Choroid plexus epithelial cell (primary cell): ENCODE data around the gene KIAA1217.

Experiments
- DNase-seq: peaks from one replicate; pipeline ENCODE4 v3.0.0-alpha.2; 2010; ENCODE audit warnings: low read depth
- H3K4me3 ChIP-seq: 2 replicates; pipeline ENCODE4 v1.5.1; 2011; ENCODE audit warnings: low read depth, mild to moderate bottlenecking, control low read depth, low read length, moderate library complexity
- TF ChIP-seq, protein P1 (sequence below): conservative IDR thresholded peaks from 2 replicates; pipeline ENCODE4 v1.5.1; 2011; ENCODE audit warnings: low read depth, mild to moderate bottlenecking, control low read depth, inconsistent platforms, low read length, moderate library complexity

Gene KIAA1217

DNA sequence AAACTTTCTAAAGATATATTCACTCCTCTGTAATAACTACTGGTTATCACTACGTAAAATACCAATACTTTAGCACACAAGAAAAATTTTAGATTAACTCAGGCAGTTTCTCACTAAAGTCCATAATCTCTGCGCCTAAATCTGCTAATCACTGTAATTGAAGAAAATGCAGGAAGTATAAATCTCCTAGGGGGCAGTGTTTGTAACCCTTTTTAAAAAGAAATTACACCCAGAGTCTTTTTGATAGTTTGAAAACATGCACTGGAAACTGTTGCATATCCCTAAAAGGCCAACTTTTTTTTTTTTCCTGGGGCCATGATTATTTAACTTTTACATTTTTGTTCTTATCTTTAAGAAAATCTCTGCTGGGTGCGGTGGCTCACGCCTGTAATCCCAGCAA is 209.6 kb downstream of the KIAA1217 start:
- H3K4me3 ChIP-seq = no peak overlapping the region
- DNase-seq = peak; percentile 37
- TF ChIP-seq, protein P1, sequence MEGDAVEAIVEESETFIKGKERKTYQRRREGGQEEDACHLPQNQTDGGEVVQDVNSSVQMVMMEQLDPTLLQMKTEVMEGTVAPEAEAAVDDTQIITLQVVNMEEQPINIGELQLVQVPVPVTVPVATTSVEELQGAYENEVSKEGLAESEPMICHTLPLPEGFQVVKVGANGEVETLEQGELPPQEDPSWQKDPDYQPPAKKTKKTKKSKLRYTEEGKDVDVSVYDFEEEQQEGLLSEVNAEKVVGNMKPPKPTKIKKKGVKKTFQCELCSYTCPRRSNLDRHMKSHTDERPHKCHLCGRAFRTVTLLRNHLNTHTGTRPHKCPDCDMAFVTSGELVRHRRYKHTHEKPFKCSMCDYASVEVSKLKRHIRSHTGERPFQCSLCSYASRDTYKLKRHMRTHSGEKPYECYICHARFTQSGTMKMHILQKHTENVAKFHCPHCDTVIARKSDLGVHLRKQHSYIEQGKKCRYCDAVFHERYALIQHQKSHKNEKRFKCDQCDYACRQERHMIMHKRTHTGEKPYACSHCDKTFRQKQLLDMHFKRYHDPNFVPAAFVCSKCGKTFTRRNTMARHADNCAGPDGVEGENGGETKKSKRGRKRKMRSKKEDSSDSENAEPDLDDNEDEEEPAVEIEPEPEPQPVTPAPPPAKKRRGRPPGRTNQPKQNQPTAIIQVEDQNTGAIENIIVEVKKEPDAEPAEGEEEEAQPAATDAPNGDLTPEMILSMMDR = no peak

DNA sequence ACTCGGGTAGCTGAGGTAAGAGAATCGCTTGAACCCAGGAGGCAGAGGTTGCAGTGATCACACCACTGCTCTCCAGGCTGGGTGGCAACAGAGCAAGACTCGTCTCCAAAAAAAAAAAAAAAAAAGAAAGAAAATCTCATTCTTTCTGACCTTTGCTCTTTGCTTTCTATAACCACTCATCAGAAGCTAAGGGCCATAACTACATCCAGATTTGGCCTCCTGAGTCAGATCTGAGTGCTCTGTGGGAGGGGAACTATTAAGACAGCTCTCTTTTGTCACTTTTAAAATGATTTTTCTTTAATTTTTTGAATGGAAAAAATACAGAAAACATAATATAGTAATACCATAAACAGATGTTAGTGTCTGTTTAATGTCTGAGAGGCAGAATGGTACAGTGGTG is 210.1 kb downstream of the KIAA1217 start:
- DNase-seq = peak; percentile 19
- H3K4me3 ChIP-seq = no peak overlapping the region
- TF ChIP-seq, protein P1 = no peak

GRCh38 chr10:24425151-24425550 is 216.2 kb downstream of the KIAA1217 start:
- H3K4me3 ChIP-seq = no peak overlapping the region
- TF ChIP-seq, protein P1 = no peak
- DNase-seq = no peak

DNA sequence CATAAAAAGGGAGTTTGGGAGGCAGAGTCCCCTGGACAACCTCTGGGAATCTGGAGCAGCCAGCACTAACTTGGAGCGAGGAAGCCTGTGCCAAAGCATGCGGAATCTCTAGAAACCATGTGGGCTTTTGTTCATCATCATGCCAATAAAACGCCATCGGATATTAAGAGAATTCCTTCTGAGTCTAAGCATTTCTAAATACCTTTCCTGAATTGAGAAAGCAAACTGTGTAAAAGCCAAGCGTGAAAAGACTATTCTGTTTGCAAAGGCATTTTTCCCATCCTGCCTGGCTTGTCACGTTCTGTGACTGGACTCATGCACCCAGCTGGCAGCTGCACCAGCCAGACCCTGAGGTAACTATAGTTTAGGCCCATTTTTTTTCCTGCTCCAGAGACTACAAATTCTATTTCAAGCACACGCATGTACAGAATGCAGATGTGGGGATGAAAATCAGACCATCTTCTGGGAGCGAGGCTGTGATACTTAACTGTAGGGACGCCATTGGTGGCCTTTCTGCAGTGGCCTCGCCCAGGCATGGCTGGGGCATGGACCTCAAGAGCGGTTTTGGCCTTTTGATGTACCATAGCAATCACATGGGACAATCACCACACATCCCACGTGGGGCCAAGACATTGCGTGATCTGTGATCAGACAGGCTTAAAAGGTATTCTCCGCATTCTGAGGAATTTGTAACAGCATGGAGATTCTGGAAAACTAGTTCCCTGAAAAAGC is 218.9 kb downstream of the KIAA1217 start:
- TF ChIP-seq, protein P1 = no peak
- H3K4me3 ChIP-seq = no peak overlapping the region
- DNase-seq = no peak

DNA sequence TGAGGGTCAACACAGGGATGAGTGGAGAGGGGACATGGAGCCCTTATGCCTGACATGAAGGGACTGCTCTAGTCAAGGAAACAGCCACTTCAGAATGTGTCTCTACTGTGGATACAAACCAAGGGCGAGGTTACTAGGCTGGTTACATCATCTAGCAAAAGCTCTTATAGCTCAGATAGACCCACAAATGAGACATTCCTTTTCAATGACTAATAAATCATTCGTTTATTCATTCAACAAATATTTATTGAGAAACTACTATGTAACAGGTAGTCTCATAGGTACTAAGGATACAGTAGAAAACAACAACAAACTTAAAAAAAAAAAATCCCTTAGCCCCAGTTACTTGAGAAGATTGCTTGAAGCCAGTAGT is 219.5 kb downstream of the KIAA1217 start:
- TF ChIP-seq, protein P1 = no peak
- peak; percentile 84 for DNase-seq

DNA sequence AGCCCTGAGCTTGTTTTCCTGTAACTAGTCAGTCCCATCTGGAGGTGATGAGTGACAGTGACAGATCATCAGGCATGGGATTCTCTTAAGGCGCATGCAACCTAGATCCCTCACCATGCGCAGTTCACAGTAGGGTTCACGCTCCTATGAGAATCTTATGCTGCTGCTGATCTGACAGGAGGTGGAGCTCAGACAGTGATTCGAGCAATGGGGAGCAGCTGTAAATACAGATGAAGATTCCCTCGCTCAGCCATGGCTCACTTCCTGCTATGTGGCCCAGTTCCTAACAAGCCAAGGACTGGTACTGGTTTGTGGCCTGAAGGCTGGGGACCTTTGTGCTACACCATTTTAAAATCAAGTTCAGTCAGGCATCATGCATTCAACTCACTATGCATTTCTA is 221.7 kb downstream of the KIAA1217 start:
- TF ChIP-seq, protein P1 = no peak
- no peak overlapping the region for H3K4me3 ChIP-seq
- no peak for DNase-seq

More for the DNA sequence above, 219.5 kb downstream of the KIAA1217 start:
- H3K4me3 ChIP-seq = no peak overlapping the region
